ENCODE results near the gene LRRC8D. TPM values are rescaled to one million over a fixed set of nuclear protein-coding genes. Genes with fewer than 3 reads are reported as not detected.

LRRC8D gene
- total and polyA plus RNA-seq, 9 of the 15 experiments (the other 6 are each of a cell fraction or from before 2014, with no cell fraction given): 3.4 to 53.9 (median 15.9) TPM

GRCh38 chr1:89822999-89823628 lies 2.3 kb downstream of the LRRC8D start (continued):
- TF ChIP-seq ZNF318 (IDR thresholded peaks at IDR 0.05; ENCODE audit: borderline replicate concordance in 1 of 2, low read depth in 1 of 2) (no peak; a peak in 1 of 4 replicates), E2F1 (CRISPR knock-in tag; IDR thresholded peaks at IDR 0.05) (no peak), FOXO4 (CRISPR knock-in tag; IDR thresholded peaks at IDR 0.05) (no peak), ZNF584 (CRISPR knock-in tag; IDR thresholded peaks at IDR 0.05; ENCODE audit: low read depth) (no peak), RB1 (IDR thresholded peaks at IDR 0.05; ENCODE audit: low read depth) (no peak), SMAD1 (IDR thresholded peaks at IDR 0.05; ENCODE audit: low read depth, low read length, partially characterized antibody) (no peak), NR2F6 (CRISPR knock-in tag; IDR thresholded peaks at IDR 0.05) (no peak), THRA (IDR thresholded peaks at IDR 0.05) (peak; percentile 98), ATF2 (CRISPR knock-in tag; IDR thresholded peaks at IDR 0.05) (no peak), THRAP3 (IDR thresholded peaks at IDR 0.05; ENCODE audit: borderline replicate concordance) (peak; percentile 4; the same call in 1 of the 2 replicates)
